HG02870 (cell line): Measurements from ENCODE around the gene ATOH8.

Source experiments
- ATAC-seq: cut with Tn5 transposase; IDR thresholded peaks from one replicate; pipeline ENCODE4 v1.9.1; 2021; ENCODE audit warnings: mild to moderate bottlenecking, moderate library complexity; ENCODE audit not compliant: unreplicated experiment

Gene ATOH8

GRCh38 chr2:85797921-85798320 is 44.1 kb downstream of the ATOH8 start:
- no peak for ATAC-seq

- ATAC-seq, result no peak
These were observed 45.6 kb downstream of the ATOH8 start for GRCh38 chr2:85799215-85799956.

- ATAC-seq, result no peak
These were observed 46.8 kb downstream of the ATOH8 start for GRCh38 chr2:85800586-85800985.

GRCh38 chr2:85801871-85802270 is 48.1 kb downstream of the ATOH8 start:
- no peak for ATAC-seq

- no peak for ATAC-seq
These were observed 48.7 kb downstream of the ATOH8 start for GRCh38 chr2:85802354-85803103.

GRCh38 chr2:85803704-85804425 is 50.1 kb downstream of the ATOH8 start:
- no peak for ATAC-seq

GRCh38 chr2:85804583-85804982 is 50.8 kb downstream of the ATOH8 start:
- no peak for ATAC-seq

- no peak for ATAC-seq
These were observed 52.7 kb downstream of the ATOH8 start for GRCh38 chr2:85806358-85807118.

- no peak for ATAC-seq
These were observed 54.0 kb downstream of the ATOH8 start for GRCh38 chr2:85807756-85808155.

- ATAC-seq, result no peak
These were observed 56.8 kb downstream of the ATOH8 start for GRCh38 chr2:85810371-85811179.

- ATAC-seq, result no peak
These were observed 57.6 kb downstream of the ATOH8 start for GRCh38 chr2:85811180-85812093.

- ATAC-seq, result no peak
These were observed 58.4 kb downstream of the ATOH8 start for GRCh38 chr2:85812094-85812735.

- no peak for ATAC-seq
These were observed 59.6 kb downstream of the ATOH8 start for GRCh38 chr2:85813211-85813981.

GRCh38 chr2:85813982-85814801 is 60.4 kb downstream of the ATOH8 start:
- peak; percentile 66 for ATAC-seq

- no peak for ATAC-seq
These were observed 61.2 kb downstream of the ATOH8 start for GRCh38 chr2:85814802-85815550.

- ATAC-seq, result no peak
These were observed 66.2 kb downstream of the ATOH8 start for GRCh38 chr2:85819811-85820510.
